AG04450 (cell line): ENCODE results near the gene GOLPH3. TPM values are rescaled to one million over a fixed set of nuclear protein-coding genes. Genes with fewer than 3 reads are reported as not detected.
"Not testable (repeated sequence)": the region's sequence is repeated elsewhere in the genome, so short reads cannot be mapped to it uniquely, and the experiment has no call there.

Experiments used
- CTCF ChIA-PET: fragments of 300-600, 350-600 bp; formaldehyde crosslinking; extraction: SDS; loops from one replicate; lab custom pipeline; 2022; ENCODE audit warnings: antibody characterized with exemption, inconsistent platforms; lab: Charles Lee
- POLR2A ChIA-PET: fragments of 350-600 bp; formaldehyde crosslinking; extraction: SDS; loops from one replicate; lab custom pipeline; 2021; ENCODE audit warnings: antibody characterized with exemption, inconsistent platforms; lab: Yijun Ruan, JAX
- DNase-seq: peaks from one replicate; pipeline ENCODE4 v3.0.0-alpha.2; 2011; ENCODE audit warnings: low read depth, low spot score
- H3K27ac ChIP-seq: one replicate; pipeline ENCODE4 v1.5.1; 2012; ENCODE audit warnings: low read depth, low read length, control low read depth
- H3K27me3 ChIP-seq: one replicate; pipeline ENCODE4 v1.6.0; 2012; ENCODE audit warnings: low read length; ENCODE audit not compliant: control insufficient read depth, insufficient read depth
- H3K4me3 ChIP-seq: 2 replicates; pipeline ENCODE4 v1.5.1; 2011; ENCODE audit warnings: mild to moderate bottlenecking, low read depth, low read length, control low read depth
- H3K9me3 ChIP-seq: 2 replicates; pipeline ENCODE4 v1.5.1; 2012; ENCODE audit warnings: low read length; ENCODE audit not compliant: control insufficient read depth, insufficient read depth
- polyA plus RNA-seq: library from polyadenylated mRNA; depleted of rRNA; stranded (reverse); fragments of >200 nt; gene quantifications from 2 replicates; pipeline ENCODE4 v1.2.3, GENCODE V29; 2011
- TF ChIP-seq, protein P1 (sequence below): IDR thresholded peaks from 2 replicates; pipeline ENCODE4 v1.5.1; 2011; ENCODE audit warnings: low read depth, low read length, control low read depth, inconsistent platforms

GOLPH3 gene
- polyA plus RNA-seq, 1 experiment = 80.1 TPM

DNA sequence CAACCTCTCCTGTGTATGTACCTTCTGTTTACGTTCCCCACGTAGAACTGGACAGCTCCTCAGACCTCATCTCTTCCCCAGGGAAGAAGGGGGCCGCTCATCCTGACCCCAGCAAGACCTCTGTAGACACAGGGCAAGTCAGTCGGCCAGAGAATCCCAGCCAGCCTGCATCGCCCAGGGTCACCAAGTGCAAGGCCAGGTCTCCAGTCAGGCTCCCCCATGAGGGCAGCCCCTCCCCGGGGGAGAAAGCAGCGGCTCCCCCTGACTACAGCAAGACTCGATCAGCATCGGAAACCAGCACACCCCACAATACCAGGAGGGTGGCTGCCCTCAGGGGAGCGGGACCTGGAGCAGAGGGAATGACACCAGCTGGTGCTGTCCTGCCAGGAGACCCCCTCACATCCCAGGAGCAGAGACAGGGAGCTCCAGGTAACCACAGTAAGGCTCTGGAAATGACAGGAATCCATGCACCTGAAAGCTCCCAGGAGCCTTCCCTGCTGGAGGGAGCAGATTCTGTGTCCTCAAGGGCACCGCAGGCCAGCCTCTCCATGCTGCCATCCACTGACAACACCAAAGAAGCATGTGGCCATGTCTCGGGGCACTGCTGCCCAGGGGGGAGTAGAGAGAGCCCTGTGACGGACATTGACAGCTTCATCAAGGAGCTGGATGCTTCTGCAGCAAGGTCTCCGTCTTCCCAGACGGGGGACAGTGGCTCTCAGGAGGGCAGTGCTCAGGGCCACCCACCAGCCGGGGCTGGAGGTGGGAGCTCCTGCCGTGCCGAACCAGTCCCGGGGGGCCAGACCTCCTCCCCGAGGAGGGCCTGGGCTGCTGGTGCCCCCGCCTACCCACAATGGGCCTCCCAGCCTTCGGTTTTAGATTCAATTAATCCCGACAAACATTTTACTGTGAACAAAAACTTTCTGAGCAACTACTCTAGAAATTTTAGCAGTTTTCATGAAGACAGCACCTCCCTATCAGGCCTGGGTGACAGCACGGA, 86.7 kb downstream of the GOLPH3 start:
- ChIA-PET CTCF (interaction anchor here (1.8 kb wide), 1 partner anchor 10 kb away, joined by 5 read pairs; no protein-coding TSS in a partner anchor), POLR2A (interaction anchor here (0.6 kb wide), 1 partner anchor 530 kb away, joined by 4 read pairs; no protein-coding TSS in a partner anchor)
- TF ChIP-seq, protein P1, sequence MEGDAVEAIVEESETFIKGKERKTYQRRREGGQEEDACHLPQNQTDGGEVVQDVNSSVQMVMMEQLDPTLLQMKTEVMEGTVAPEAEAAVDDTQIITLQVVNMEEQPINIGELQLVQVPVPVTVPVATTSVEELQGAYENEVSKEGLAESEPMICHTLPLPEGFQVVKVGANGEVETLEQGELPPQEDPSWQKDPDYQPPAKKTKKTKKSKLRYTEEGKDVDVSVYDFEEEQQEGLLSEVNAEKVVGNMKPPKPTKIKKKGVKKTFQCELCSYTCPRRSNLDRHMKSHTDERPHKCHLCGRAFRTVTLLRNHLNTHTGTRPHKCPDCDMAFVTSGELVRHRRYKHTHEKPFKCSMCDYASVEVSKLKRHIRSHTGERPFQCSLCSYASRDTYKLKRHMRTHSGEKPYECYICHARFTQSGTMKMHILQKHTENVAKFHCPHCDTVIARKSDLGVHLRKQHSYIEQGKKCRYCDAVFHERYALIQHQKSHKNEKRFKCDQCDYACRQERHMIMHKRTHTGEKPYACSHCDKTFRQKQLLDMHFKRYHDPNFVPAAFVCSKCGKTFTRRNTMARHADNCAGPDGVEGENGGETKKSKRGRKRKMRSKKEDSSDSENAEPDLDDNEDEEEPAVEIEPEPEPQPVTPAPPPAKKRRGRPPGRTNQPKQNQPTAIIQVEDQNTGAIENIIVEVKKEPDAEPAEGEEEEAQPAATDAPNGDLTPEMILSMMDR = no peak
- Histone ChIP-seq H3K27ac (no peak overlapping the region), H3K9me3 (no peaks in the 10 kb centered on the region), H3K27me3 (no peaks in the 10 kb centered on the region), H3K4me3 (no peak overlapping the region)
- no peak for DNase-seq

DNA sequence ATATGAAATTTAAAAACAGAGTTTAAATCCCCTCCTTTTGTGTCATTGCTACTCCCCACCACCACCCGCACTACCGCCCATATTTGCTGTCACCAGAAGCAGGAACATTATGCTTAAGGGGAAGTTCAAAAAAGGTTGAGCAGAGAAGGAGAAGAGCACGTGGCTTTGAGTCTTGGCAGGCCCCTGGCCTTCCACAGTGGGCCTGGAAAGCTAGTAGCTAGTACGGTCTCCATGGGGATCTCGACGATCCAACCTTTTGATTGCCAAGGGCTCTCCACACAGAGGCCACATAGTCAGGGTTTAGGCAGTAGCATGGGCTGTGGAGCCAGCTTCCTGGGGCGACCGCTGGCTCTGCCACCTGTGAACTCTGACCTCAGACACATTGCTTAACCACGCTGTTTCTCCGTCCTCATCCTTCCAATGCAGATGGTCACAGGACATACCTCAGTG, 90.1 kb downstream of the GOLPH3 start:
- ChIA-PET CTCF (interaction anchor here (1.0 to 1.3 kb wide), 2 partner anchors 9 to 26 kb away, joined by 7 to 8 read pairs; no protein-coding TSS in a partner anchor), POLR2A (no interaction called here)
- H3K4me3 ChIP-seq = no peak overlapping the region
- TF ChIP-seq, protein P1 = no peak
- DNase-seq = no peak
- no peaks in the 10 kb centered on the region for H3K27me3 ChIP-seq
- H3K27ac ChIP-seq = no peak overlapping the region
- no peaks in the 10 kb centered on the region for H3K9me3 ChIP-seq

DNA sequence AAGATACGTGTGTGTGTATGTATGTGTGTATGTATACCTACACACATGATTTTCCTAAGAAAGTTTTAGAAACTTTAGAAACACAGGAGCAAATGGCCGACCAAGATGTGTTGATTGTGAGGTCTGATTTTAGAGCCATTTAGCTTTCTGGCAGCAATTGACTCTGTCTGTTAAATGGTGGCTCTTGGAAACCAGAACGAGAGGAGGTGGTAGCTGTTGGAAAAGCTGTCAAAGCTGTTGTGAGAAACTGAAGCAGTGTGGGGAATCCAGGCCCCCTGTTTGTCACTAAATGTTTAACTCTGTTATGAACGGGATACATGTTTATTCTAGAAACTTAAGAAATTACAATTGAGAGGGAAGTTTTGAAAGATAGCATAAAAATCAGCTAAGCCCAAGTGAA, 91.4 kb downstream of the GOLPH3 start:
- CTCF ChIA-PET = interaction anchor here (0.7 kb wide), 1 partner anchor 9 kb away, joined by 3 read pairs; no protein-coding TSS in a partner anchor

DNA sequence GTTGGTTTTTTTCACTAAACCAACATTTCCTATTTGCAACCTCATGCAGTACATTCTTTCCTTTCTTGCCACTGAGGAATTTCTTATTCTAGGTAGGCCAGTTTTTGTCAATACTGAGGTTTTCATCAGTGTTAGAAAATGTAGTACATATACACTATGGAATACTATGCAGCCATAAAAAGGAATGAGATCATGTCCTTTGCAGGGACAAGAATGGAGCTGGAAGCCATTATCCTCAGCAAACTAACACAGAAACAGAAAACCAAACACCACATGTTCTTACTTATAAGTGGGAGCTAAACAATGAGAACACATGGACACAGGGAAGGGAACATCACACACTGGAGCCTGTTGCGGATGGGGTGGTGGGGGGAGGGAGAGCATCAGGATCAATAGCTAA, 93.6 kb downstream of the GOLPH3 start:
- CTCF ChIA-PET = interaction anchor here (0.7 to 0.9 kb wide), 3 partner anchors 264 to 500 kb away, joined by 3 to 4 read pairs (median 3); no protein-coding TSS in a partner anchor
- POLR2A ChIA-PET, H3K4me3 ChIP-seq, H3K27ac ChIP-seq, DNase-seq, H3K27me3 ChIP-seq, H3K9me3 ChIP-seq: not testable (repeated sequence)

More for the DNA sequence above, 91.4 kb downstream of the GOLPH3 start:
- H3K27me3 ChIP-seq = no peaks in the 10 kb centered on the region
- H3K9me3 ChIP-seq = no peaks in the 10 kb centered on the region
- no peak overlapping the region for H3K27ac ChIP-seq
- H3K4me3 ChIP-seq = no peak overlapping the region
- no peak for DNase-seq
- POLR2A ChIA-PET = no interaction called here
- TF ChIP-seq, protein P1 = no peak

GRCh38 chr5:32078855-32079254, 95.3 kb downstream of the GOLPH3 start:
- CTCF ChIA-PET = interaction anchor here (0.6 to 1.7 kb wide), 3 partner anchors 20 to 499 kb away, joined by 3 to 9 read pairs (median 4); no protein-coding TSS in a partner anchor
- POLR2A ChIA-PET, DNase-seq, H3K4me3 ChIP-seq, H3K9me3 ChIP-seq, H3K27ac ChIP-seq, H3K27me3 ChIP-seq: not testable (repeated sequence)
